Osteoblast (primary cell): ENCODE results near the gene CES3. TPM values are rescaled to one million over a fixed set of nuclear protein-coding genes. Genes with fewer than 3 reads are reported as not detected.

ENCODE experiments used
- DNase-seq: peaks from one replicate; pipeline ENCODE4 v3.0.0; 2011; ENCODE audit warnings: low spot score, mixed read lengths; ENCODE audit not compliant: insufficient read length; ENCODE audit errors: missing footprints
- H2AFZ ChIP-seq: 2 replicates; pipeline ENCODE4 v1.6.0; 2011; ENCODE audit warnings: mild to moderate bottlenecking, low read length
- H3K27ac ChIP-seq: 2 replicates; pipeline ENCODE4 v1.5.1; 2011; ENCODE audit warnings: mild to moderate bottlenecking, low read depth, low read length, moderate library complexity
- H3K27me3 ChIP-seq: 2 replicates; pipeline ENCODE4 v1.6.0; 2012; ENCODE audit warnings: mild to moderate bottlenecking, control low read depth, inconsistent platforms, low read length, moderate library complexity; ENCODE audit not compliant: insufficient read depth
- H3K36me3 ChIP-seq: 2 replicates; pipeline ENCODE4 v1.5.1; 2011; ENCODE audit warnings: mild to moderate bottlenecking, low read length, control low read depth, moderate library complexity; ENCODE audit not compliant: insufficient read depth
- H3K4me1 ChIP-seq: 2 replicates; pipeline ENCODE4 v1.5.1; 2011; ENCODE audit warnings: mild to moderate bottlenecking, low read length, control low read depth, moderate library complexity; ENCODE audit not compliant: insufficient read depth
- H3K4me2 ChIP-seq: 2 replicates; pipeline ENCODE4 v1.6.0; 2011; ENCODE audit warnings: mild to moderate bottlenecking, low read length; ENCODE audit not compliant: insufficient read depth
- H3K4me3 ChIP-seq: fragments of 200-600 bp; sonication (generic); 3 replicates; pipeline ENCODE4 v1.5.1; 2012; ENCODE audit warnings: mild to moderate bottlenecking, low read length, inconsistent platforms; ENCODE audit not compliant: insufficient read depth
- H3K79me2 ChIP-seq: 2 replicates; pipeline ENCODE4 v1.6.0; 2012; ENCODE audit warnings: mild to moderate bottlenecking, low read length, control low read depth, inconsistent platforms; ENCODE audit not compliant: insufficient read depth
- H3K9me3 ChIP-seq: 2 replicates; pipeline ENCODE4 v1.5.1; 2011; ENCODE audit warnings: low read depth, low read length, control low read depth
- H4K20me1 ChIP-seq: 2 replicates; pipeline ENCODE4 v1.6.0; 2012; ENCODE audit warnings: mild to moderate bottlenecking, low read length, control low read depth; ENCODE audit not compliant: insufficient read depth
- total RNA-seq: library from RNA; depleted of rRNA; stranded (reverse); fragments of >200 nt; gene quantifications from 2 replicates; pipeline ENCODE4 v1.2.3, GENCODE V29; 2012
- TF ChIP-seq, protein P1 (sequence below): IDR thresholded peaks from 2 replicates; pipeline ENCODE4 v1.5.1; 2011; ENCODE audit warnings: mild to moderate bottlenecking, low read depth, low read length, moderate library complexity; ENCODE audit errors: extremely low read depth

CES3 gene
- total RNA-seq, 1 donor: not detected

DNA sequence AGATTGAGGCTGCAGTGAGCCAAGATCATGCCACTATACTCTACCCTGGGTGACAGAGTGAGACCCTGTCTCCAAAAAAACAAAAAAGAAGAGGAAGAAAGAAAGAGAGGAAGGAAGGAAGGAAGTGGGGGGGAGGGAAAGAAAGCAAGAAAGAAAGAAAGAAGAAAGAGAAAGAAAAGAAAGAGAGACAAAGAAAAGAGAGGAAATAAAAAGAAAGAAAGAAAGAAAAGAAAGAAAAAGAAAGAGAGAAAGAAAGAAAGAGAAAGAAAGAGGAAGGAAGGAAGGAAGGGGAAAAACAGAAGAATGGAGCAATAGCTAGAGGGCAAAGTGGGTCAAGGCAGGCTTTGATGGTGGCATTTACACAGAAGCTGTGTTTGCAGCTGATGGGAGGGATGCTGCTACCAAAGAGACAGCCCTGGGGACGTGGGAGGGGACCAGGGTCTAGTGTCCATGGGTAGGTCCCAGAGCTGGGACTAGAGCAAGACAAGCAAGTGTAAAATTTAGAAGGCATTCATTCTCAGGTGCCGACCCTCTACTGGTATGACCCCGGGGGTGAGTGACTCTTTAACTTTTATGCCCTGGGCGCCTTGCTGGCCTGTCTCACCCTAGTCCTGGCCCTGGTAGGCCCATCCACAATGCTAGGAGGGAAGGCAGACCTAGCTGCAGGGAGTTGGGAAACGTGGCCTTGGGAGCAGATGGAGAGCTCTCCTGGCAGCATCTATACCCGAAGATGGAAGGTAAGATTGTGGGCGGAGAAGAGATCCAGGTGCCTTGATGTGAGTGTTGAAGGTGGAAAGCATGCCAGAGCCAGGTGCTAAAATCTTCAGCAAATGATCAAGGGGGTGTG, 2.0 kb upstream of the CES3 start:
- Histone ChIP-seq H2AFZ (no peak overlapping the region), H3K27me3 (peaks cover 7% of the 10 kb centered on the region), H3K79me2 (no peaks in the 10 kb centered on the region), H3K4me1 (peaks cover 4% of the 10 kb centered on the region), H3K9me3 (no peaks in the 10 kb centered on the region), H3K27ac (no peak overlapping the region), H3K4me3 (no peak overlapping the region), H3K4me2 (no peak overlapping the region), H3K36me3 (no peaks in the 10 kb centered on the region), H4K20me1 (no peaks in the 10 kb centered on the region)
- TF ChIP-seq, protein P1, sequence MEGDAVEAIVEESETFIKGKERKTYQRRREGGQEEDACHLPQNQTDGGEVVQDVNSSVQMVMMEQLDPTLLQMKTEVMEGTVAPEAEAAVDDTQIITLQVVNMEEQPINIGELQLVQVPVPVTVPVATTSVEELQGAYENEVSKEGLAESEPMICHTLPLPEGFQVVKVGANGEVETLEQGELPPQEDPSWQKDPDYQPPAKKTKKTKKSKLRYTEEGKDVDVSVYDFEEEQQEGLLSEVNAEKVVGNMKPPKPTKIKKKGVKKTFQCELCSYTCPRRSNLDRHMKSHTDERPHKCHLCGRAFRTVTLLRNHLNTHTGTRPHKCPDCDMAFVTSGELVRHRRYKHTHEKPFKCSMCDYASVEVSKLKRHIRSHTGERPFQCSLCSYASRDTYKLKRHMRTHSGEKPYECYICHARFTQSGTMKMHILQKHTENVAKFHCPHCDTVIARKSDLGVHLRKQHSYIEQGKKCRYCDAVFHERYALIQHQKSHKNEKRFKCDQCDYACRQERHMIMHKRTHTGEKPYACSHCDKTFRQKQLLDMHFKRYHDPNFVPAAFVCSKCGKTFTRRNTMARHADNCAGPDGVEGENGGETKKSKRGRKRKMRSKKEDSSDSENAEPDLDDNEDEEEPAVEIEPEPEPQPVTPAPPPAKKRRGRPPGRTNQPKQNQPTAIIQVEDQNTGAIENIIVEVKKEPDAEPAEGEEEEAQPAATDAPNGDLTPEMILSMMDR: no peak
- DNase-seq: no peak

DNA sequence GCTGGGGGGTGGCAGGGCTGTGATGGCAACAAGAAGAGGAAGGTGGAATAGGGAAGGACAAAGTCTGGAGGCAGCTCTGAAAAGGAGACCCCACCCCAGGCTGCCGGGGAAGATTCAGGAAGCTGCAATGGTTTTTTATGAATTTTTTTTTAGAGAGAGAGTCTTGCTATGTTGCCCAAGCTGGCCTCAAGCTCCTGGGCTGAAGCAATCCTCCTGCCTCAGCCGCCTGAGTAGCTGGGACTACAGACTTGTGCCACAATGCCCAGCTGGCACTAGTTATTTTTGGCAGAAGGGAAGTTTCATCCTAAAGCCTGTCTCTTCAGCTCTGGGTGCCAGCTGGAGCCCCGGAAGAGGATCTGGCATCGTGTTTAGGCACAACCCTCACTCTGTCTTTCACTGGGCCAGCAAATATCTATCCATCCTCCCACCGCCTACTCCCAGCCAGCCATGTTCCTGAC, 1.3 kb upstream of the CES3 start:
- TF ChIP-seq, protein P1: no peak
- no peak for DNase-seq
- Histone ChIP-seq H3K27ac (no peak overlapping the region), H3K4me2 (no peak overlapping the region), H3K36me3 (no peaks in the 10 kb centered on the region), H4K20me1 (no peaks in the 10 kb centered on the region), H3K4me3 (no peak overlapping the region), H3K79me2 (no peaks in the 10 kb centered on the region), H3K27me3 (peaks cover 7% of the 10 kb centered on the region), H3K4me1 (peaks cover 4% of the 10 kb centered on the region), H3K9me3 (no peaks in the 10 kb centered on the region), H2AFZ (no peak overlapping the region)

DNA sequence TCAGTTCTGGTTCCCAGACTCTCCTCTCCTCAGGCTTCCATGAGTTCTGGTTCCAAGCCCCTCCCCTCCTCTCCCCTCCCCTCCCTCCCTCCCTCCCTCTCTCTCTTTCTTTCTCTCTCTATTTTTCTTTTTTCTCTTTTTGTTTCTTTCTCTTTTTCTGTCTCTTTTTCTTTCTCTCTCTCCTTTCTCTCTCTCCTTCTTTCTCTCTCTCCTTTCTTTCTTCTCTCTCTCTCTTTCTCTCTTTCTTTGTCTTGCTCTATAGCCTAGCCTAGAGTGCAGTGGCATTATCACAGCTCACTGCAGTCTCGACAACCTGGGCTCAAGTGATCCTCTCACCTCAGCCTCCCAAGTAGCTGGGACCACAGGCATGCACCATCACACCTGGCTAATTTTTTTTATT, 796 bp upstream of the CES3 start:
- no peak overlapping the region for H3K4me2 ChIP-seq
- TF ChIP-seq, protein P1: no peak
- no peaks in the 10 kb centered on the region for H3K9me3 ChIP-seq
- no peaks in the 10 kb centered on the region for H3K36me3 ChIP-seq
- H3K27ac ChIP-seq: no peak overlapping the region
- H4K20me1 ChIP-seq: no peaks in the 10 kb centered on the region
- no peak for DNase-seq
- no peak overlapping the region for H3K4me3 ChIP-seq
- H3K4me1 ChIP-seq: peaks cover 4% of the 10 kb centered on the region
- no peak overlapping the region for H2AFZ ChIP-seq
- H3K27me3 ChIP-seq: peaks cover 11% of the 10 kb centered on the region
- H3K79me2 ChIP-seq: no peaks in the 10 kb centered on the region

DNA sequence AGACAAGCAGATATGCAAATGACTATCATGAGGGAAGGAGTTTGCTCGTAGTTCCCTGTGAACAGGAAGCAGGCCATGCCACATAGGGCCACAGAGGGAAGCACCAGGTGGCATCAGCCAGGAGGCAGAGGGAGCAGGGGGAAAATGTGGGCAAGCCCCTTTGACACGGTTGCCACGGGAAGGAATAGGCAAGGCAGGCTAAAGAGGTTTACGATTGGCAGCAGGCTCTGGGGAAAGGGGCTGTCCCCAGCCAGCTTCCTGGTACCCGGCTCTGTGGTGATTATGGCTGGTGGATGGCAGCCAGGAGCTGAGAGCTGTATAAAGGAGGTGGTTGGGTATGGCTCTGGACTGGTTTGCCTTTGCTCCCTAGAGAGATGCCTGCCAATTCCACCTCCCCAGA, 848 bp downstream of the CES3 start:
- Histone ChIP-seq H3K36me3 (no peaks in the 10 kb centered on the region), H2AFZ (no peak overlapping the region), H4K20me1 (no peaks in the 10 kb centered on the region), H3K9me3 (no peaks in the 10 kb centered on the region), H3K79me2 (no peaks in the 10 kb centered on the region), H3K27me3 (peaks cover 14% of the 10 kb centered on the region), H3K4me3 (no peak overlapping the region), H3K4me2 (no peak overlapping the region), H3K4me1 (peaks cover 4% of the 10 kb centered on the region), H3K27ac (no peak overlapping the region)
- TF ChIP-seq, protein P1: no peak
- no peak for DNase-seq
